HCT116 (cell line): Measurements from ENCODE around the gene SLC22A2. TPM values are rescaled to one million over a fixed set of nuclear protein-coding genes. Genes with fewer than 3 reads are reported as not detected.

Experiments used
- ATAC-seq: fragments of 200-7000 bp; cut with Tn5 transposase; 2 replicates; pipeline ENCODE4 v1.9.1; 2020; ENCODE audit warnings: mild to moderate bottlenecking, moderate library complexity
- BruUV-seq: library from RNA; stranded (reverse); fragments of 400-500 nt; replicated peaks from 2 replicates; lab custom pipeline; 2021; lab: Mats Ljungman, UMichigan
- CTCF ChIA-PET: fragments of 300-600 bp; sonication (Branson Sonifier 250); formaldehyde crosslinking; loops from one replicate; lab custom pipeline; 2021; ENCODE audit warnings: antibody characterized with exemption; lab: Charles Lee
- POLR2A ChIA-PET: fragments of 300-600, 350-600 bp; sonication (Branson Sonifier 250); formaldehyde crosslinking; loops from one replicate; lab custom pipeline; 2021; ENCODE audit warnings: antibody characterized with exemption; lab: Charles Lee
- RAD21 ChIA-PET, 2 experiments: fragments of 300-600 bp; sonication (Branson Sonifier 250); formaldehyde crosslinking; loops; one replicate each; lab custom pipeline; 2023; ENCODE audit warnings: low total read pairs in 2 of 2; ENCODE audit not compliant: uncharacterized antibody in 2 of 2, unreplicated experiment in 2 of 2, low non-redundant PET in 1 of 2; lab: Charles Lee
- DNase-seq: peaks from one replicate; pipeline ENCODE4 v3.0.0-alpha.2; 2010; ENCODE audit warnings: low read depth, low spot score
- H2AFZ ChIP-seq: fragments of 200-600 bp; shearing (Covaris generic), sonication (generic); 2 replicates; pipeline ENCODE4 v1.6.1; 2017; ENCODE audit warnings: low read depth, mixed run types, mixed read lengths, antibody characterized with exemption, low read length; ENCODE audit not compliant: poor library complexity, severe bottlenecking
- H3K27ac ChIP-seq: 2 replicates; pipeline ENCODE4 v1.5.1; 2012; ENCODE audit warnings: low read depth, low read length
- H3K27me3 ChIP-seq: fragments of 200-600 bp; sonication (generic); 2 replicates; pipeline ENCODE4 v1.6.1; 2016; ENCODE audit warnings: mixed run types, low read length, mixed read lengths; ENCODE audit not compliant: insufficient read depth
- H3K36me3 ChIP-seq, 2 experiments: fragments of 200-500 bp in 1 of 2; fragments of 200-600 bp in 1 of 2; sonication (Bioruptor generic) in 1 of 2; sonication (generic) in 1 of 2; 2 replicates each; pipeline versions ENCODE4 v1.5.1 to v1.6.1; 2014 to 2016; ENCODE audit warnings: low read length in 2 of 2, inconsistent platforms in 1 of 2, mixed read lengths in 1 of 2, mixed run types in 1 of 2; ENCODE audit not compliant: insufficient read depth in 2 of 2, control insufficient read depth in 1 of 2
- H3K4me1 ChIP-seq, 2 experiments: fragments of 200-600 bp in 1 of 2; sonication (generic) in 1 of 2; 2 replicates each; pipeline versions ENCODE4 v1.5.1 to v1.6.1; 2012 to 2017; ENCODE audit warnings: low read length in 2 of 2, inconsistent platforms in 1 of 2, mild to moderate bottlenecking in 1 of 2, mixed read lengths in 1 of 2, mixed run types in 1 of 2, moderate library complexity in 1 of 2; ENCODE audit not compliant: insufficient read depth in 2 of 2, control insufficient read depth in 1 of 2
- H3K4me2 ChIP-seq: fragments of 200-600 bp; sonication (generic); 2 replicates; pipeline ENCODE4 v1.6.1; 2017; ENCODE audit warnings: mixed run types, low read length, mixed read lengths
- H3K4me3 ChIP-seq, 2 experiments: fragments of 200-600 bp in 1 of 2; sonication (generic) in 1 of 2; replicated peaks in 1 of 2; 2 replicates each; pipeline ENCODE4 v1.5.1; 2011 to 2016; ENCODE audit warnings: low read length in 2 of 2, control low read depth in 1 of 2, low read depth in 1 of 2, mild to moderate bottlenecking in 1 of 2, mixed read lengths in 1 of 2, mixed run types in 1 of 2
- H3K79me2 ChIP-seq: fragments of 200-600 bp; sonication (generic); 2 replicates; pipeline ENCODE4 v1.6.1; 2017; ENCODE audit warnings: mild to moderate bottlenecking, mixed run types, low read length, moderate library complexity, mixed read lengths; ENCODE audit not compliant: insufficient read depth
- H3K9ac ChIP-seq: fragments of 200-600 bp; sonication (generic); 2 replicates; pipeline ENCODE4 v1.6.1; 2016; ENCODE audit warnings: low read length, mixed read lengths
- H3K9me2 ChIP-seq: fragments of 200-600 bp; sonication (generic), shearing (Covaris generic); 2 replicates; pipeline ENCODE4 v1.6.1; 2017; ENCODE audit warnings: mixed run types, mild to moderate bottlenecking, moderate library complexity; ENCODE audit not compliant: insufficient read depth
- H3K9me3 ChIP-seq, 2 experiments: fragments of 200-500 bp in 1 of 2; fragments of 200-600 bp in 1 of 2; sonication (Bioruptor generic) in 1 of 2; sonication (generic) in 1 of 2; 2 replicates each; pipeline ENCODE4 v1.6.1; 2014 to 2017; ENCODE audit warnings: low read length in 2 of 2, mixed read lengths in 2 of 2, inconsistent platforms in 1 of 2, low read depth in 1 of 2, mild to moderate bottlenecking in 1 of 2, mixed run types in 1 of 2, moderate library complexity in 1 of 2; ENCODE audit not compliant: control insufficient read depth in 1 of 2, insufficient read depth in 1 of 2
- H4K20me1 ChIP-seq: fragments of 200-600 bp; sonication (generic), shearing (Covaris generic); 2 replicates; pipeline ENCODE4 v1.6.1; 2017; ENCODE audit warnings: mixed run types, mild to moderate bottlenecking, moderate library complexity; ENCODE audit not compliant: insufficient read depth
- ATF3 ChIP-seq: IDR thresholded peaks from 2 replicates; pipeline ENCODE4 v1.6.1; 2012
- CBX3 ChIP-seq: IDR thresholded peaks from 2 replicates; pipeline ENCODE4 v1.6.1; 2012; ENCODE audit warnings: low read depth
- CEBPB ChIP-seq: IDR thresholded peaks from 2 replicates; pipeline ENCODE4 v1.6.1; 2012; ENCODE audit warnings: low read depth
- CTCF ChIP-seq, 3 experiments: fragments of 200-600 bp in 1 of 3; sonication (generic) in 1 of 3; IDR thresholded peaks in 2 of 3; conservative IDR thresholded peaks in 1 of 3; 2 replicates each; pipeline ENCODE4 v1.5.1; 2012 to 2017; ENCODE audit warnings: low read depth in 2 of 3, low read length in 2 of 3, antibody characterized with exemption in 1 of 3, borderline replicate concordance in 1 of 3, control low read depth in 1 of 3, mild to moderate bottlenecking in 1 of 3, mixed read lengths in 1 of 3, mixed run types in 1 of 3, moderate library complexity in 1 of 3; ENCODE audit not compliant: insufficient read depth in 1 of 3
- EGR1 ChIP-seq: IDR thresholded peaks from 2 replicates; pipeline ENCODE4 v1.6.1; 2012; ENCODE audit warnings: low read depth
- ELF1 ChIP-seq: IDR thresholded peaks from 2 replicates; pipeline ENCODE4 v1.6.1; 2012; ENCODE audit warnings: low read depth, borderline replicate concordance
- EZH2phosphoT487 ChIP-seq: fragments of 200-600 bp; IDR thresholded peaks from 2 replicates; pipeline ENCODE4 v1.6.1; 2018; ENCODE audit warnings: antibody characterized with exemption, borderline replicate concordance
- FOSL1 ChIP-seq: IDR thresholded peaks from 2 replicates; pipeline ENCODE4 v1.6.1; 2012; ENCODE audit warnings: low read depth
- JUND ChIP-seq: IDR thresholded peaks from 2 replicates; pipeline ENCODE4 v1.6.1; 2012
- MAX ChIP-seq: IDR thresholded peaks from 2 replicates; pipeline ENCODE4 v1.6.1; 2012
- POLR2A ChIP-seq: IDR thresholded peaks from 2 replicates; pipeline ENCODE4 v1.7.0; 2011; ENCODE audit warnings: borderline replicate concordance; ENCODE audit not compliant: insufficient read depth, insufficient read length; ENCODE audit errors: extremely low read depth
- POLR2AphosphoS5 ChIP-seq: IDR thresholded peaks from 2 replicates; pipeline ENCODE4 v1.6.1; 2011; ENCODE audit warnings: mild to moderate bottlenecking, low read depth, low read length, moderate library complexity
- REST ChIP-seq: IDR thresholded peaks from 2 replicates; pipeline ENCODE4 v1.6.1; 2012; ENCODE audit warnings: low read depth
- SRF ChIP-seq: IDR thresholded peaks from 2 replicates; pipeline ENCODE4 v1.6.1; 2012; ENCODE audit warnings: low read depth
- TCF7L2 ChIP-seq: IDR thresholded peaks from 2 replicates; pipeline ENCODE4 v1.7.0; 2011; ENCODE audit warnings: borderline replicate concordance, inconsistent platforms; ENCODE audit not compliant: insufficient read depth, insufficient read length; ENCODE audit errors: extremely low read depth
- YY1 ChIP-seq: IDR thresholded peaks from 2 replicates; pipeline ENCODE4 v1.6.1; 2011; ENCODE audit warnings: low read length, low read depth, moderate library complexity, mild to moderate bottlenecking; ENCODE audit not compliant: insufficient replicate concordance; ENCODE audit errors: extremely low read depth
- ZBTB33 ChIP-seq: IDR thresholded peaks from 2 replicates; pipeline ENCODE4 v1.6.1; 2011; ENCODE audit warnings: mild to moderate bottlenecking, low read length, moderate library complexity; ENCODE audit not compliant: insufficient replicate concordance; ENCODE audit errors: extremely low read depth
- ZNF274 ChIP-seq: fragments of 200-500 bp; sonication (Bioruptor generic); IDR thresholded peaks from 2 replicates; pipeline ENCODE4 v1.6.1; 2014; ENCODE audit warnings: mild to moderate bottlenecking, low read depth, low read length, inconsistent platforms
- intact Hi-C: fragments of 100-400 bp; cut with micrococcal nuclease; formaldehyde crosslinking; loops from 2 replicates; pipeline ENCODE4 v1.10.0; 2022
- total RNA-seq: library from RNA; stranded (reverse); gene quantifications from one replicate; pipeline ENCODE4 v1.2.1, GENCODE V29; 2021; ENCODE audit not compliant: unreplicated experiment

SLC22A2 gene
- total RNA-seq, 1 experiment from 2014 or later: not detected

- Histone ChIP-seq H3K9ac (no peak overlapping the region), H3K9me3 (no peaks in the 10 kb centered on the region), H3K27me3 (no peaks in the 10 kb centered on the region), H3K4me3 (no peak overlapping the region), H3K27ac (no peak overlapping the region), H3K4me2 (no peak overlapping the region), H3K4me1 (no peaks in the 10 kb centered on the region), H3K79me2 (no peaks in the 10 kb centered on the region), H3K9me2 (no peaks in the 10 kb centered on the region), H3K36me3 (no peaks in the 10 kb centered on the region), H2AFZ (no peak overlapping the region), H4K20me1 (no peaks in the 10 kb centered on the region)
- TF ChIP-seq REST (no peak), EZH2phosphoT487 (no peak), ZBTB33 (no peak), ZNF274 (no peak), CEBPB (no peak), YY1 (no peak), ELF1 (no peak), SRF (no peak), JUND (no peak), ATF3 (no peak), POLR2AphosphoS5 (no peak), MAX (no peak), POLR2A (no peak), EGR1 (no peak), TCF7L2 (no peak), FOSL1 (no peak), CTCF (IDR thresholded peaks at IDR 0.05 in 2 of 3, conservative IDR thresholded peaks at IDR 0.05 in 1 of 3; ENCODE audit: borderline replicate concordance in 1 of 3, insufficient read depth in 1 of 3, low read depth in 2 of 3, low read length in 2 of 3) (no peak), CBX3 (no peak)
- no TSS peak for BruUV-seq
- ChIA-PET POLR2A (no interaction called here), CTCF (no interaction called here), RAD21 (no interaction called here)
- intact Hi-C loops: no loop called here
- no peak for ATAC-seq
- DNase-seq: no peak
Observed at GRCh38 chr6:160226118-160226591, 32.5 kb downstream of the SLC22A2 start.
